Loucy (cell line): ENCODE data around the gene NR1I3.

Source experiments
- H2AFZ ChIP-seq: fragments of 200-600 bp; sonication (generic); 2 replicates; pipeline ENCODE4 v1.6.0; 2016; ENCODE audit warnings: antibody characterized with exemption, mild to moderate bottlenecking, low read length, moderate library complexity
- H3F3A ChIP-seq: fragments of 200-600 bp; 2 replicates; pipeline ENCODE4 v1.6.0; 2016; ENCODE audit warnings: antibody characterized with exemption, low read depth, mild to moderate bottlenecking
- H3K27me3 ChIP-seq: fragments of 200-600 bp; sonication (generic); 2 replicates; pipeline ENCODE4 v1.6.1; 2014; ENCODE audit warnings: low read length, mild to moderate bottlenecking; ENCODE audit not compliant: insufficient read depth, poor library complexity, severe bottlenecking
- H3K36me3 ChIP-seq: fragments of 200-600 bp; sonication (generic); 2 replicates; pipeline ENCODE4 v1.6.1; 2016; ENCODE audit warnings: low read length; ENCODE audit not compliant: insufficient read depth
- H3K4me1 ChIP-seq: fragments of 200-600 bp; sonication (generic); 2 replicates; pipeline ENCODE4 v1.5.1; 2014; ENCODE audit warnings: low read length, mild to moderate bottlenecking; ENCODE audit not compliant: insufficient read depth, poor library complexity, severe bottlenecking
- H3K4me2 ChIP-seq: fragments of 200-600 bp; sonication (generic); 2 replicates; pipeline ENCODE4 v1.6.0; 2014; ENCODE audit warnings: antibody characterized with exemption, low read length, low read depth, mild to moderate bottlenecking; ENCODE audit not compliant: poor library complexity, severe bottlenecking
- H3K4me3 ChIP-seq: fragments of 200-600 bp; sonication (generic); 2 replicates; pipeline ENCODE4 v1.5.1; 2014; ENCODE audit warnings: low read length, mild to moderate bottlenecking, mixed read lengths; ENCODE audit not compliant: poor library complexity, severe bottlenecking
- H3K79me2 ChIP-seq: fragments of 200-600 bp; sonication (generic); 2 replicates; pipeline ENCODE4 v1.6.1; 2014; ENCODE audit warnings: low read length; ENCODE audit not compliant: insufficient read depth
- H3K9ac ChIP-seq: fragments of 200-600 bp; sonication (generic); 2 replicates; pipeline ENCODE4 v1.6.0; 2014; ENCODE audit warnings: mild to moderate bottlenecking, low read depth, low read length, moderate library complexity; ENCODE audit not compliant: poor library complexity, severe bottlenecking
- H3K9me2 ChIP-seq: fragments of 200-600 bp; sonication (generic); replicated peaks from 2 replicates; pipeline ENCODE4 v1.6.1; 2016; ENCODE audit warnings: low read depth, low read length, mixed read lengths
- H3K9me3 ChIP-seq: fragments of 200-600 bp; sonication (generic); 2 replicates; pipeline ENCODE4 v1.6.1; 2014; ENCODE audit warnings: mild to moderate bottlenecking, antibody characterized with exemption, low read length, low read depth; ENCODE audit not compliant: insufficient read depth
- H4K20me1 ChIP-seq: fragments of 200-600 bp; sonication (generic); 2 replicates; pipeline ENCODE4 v1.6.0; 2014; ENCODE audit warnings: antibody characterized with exemption, low read length, mild to moderate bottlenecking; ENCODE audit not compliant: insufficient read depth, poor library complexity, severe bottlenecking
- EZH2phosphoT487 ChIP-seq: fragments of 200-600 bp; IDR thresholded peaks from 2 replicates; pipeline ENCODE4 v1.6.1; 2018; ENCODE audit warnings: antibody characterized with exemption, mild to moderate bottlenecking, moderate library complexity, borderline replicate concordance
- TF ChIP-seq, protein P1 (sequence below): fragments of 200-600 bp; sonication (generic); conservative IDR thresholded peaks from 2 replicates; pipeline ENCODE4 v1.5.1; 2014; ENCODE audit warnings: mild to moderate bottlenecking, antibody characterized with exemption, low read length

NR1I3 gene

DNA sequence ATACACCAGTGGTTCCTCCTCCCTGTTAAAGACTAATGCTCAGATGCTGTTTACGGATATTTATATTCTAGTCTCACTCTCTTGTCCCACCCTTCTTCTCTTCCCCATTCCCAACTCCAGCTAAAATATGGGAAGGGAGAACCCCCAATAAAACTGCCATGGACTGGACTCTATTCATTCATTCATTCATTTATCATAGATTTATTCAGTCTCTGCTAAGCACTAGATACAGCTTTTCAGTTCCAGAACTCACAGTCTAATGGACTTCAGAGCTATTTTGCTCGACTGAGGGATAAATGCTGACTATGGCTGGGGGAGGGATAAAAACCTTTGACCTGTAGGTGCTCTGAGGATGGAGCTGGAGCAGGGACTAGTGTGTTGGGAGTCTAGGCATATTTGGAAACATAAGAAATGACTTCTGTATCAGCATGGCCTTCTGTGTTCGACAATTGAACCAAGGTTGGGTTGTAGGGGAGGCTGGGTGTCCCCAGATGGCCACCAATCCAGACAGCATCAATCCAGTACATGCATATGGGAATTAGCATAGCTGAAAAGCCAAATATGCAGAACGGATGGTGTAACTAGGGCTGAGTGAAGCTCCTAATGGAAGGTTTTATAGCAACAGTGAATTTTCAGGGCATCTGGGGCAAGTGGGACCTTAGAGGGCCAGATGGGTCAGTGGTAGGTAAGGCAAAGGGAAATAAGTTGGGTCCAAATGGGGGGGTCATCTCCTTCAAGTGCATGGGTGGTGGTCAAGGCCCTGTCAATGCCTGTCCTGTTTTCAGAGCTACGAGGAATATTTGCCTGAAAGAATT lies 18.7 kb downstream of the NR1I3 start:
- no peak for TF ChIP-seq EZH2phosphoT487
- no peaks in the 10 kb centered on the region for H3K27me3 ChIP-seq
- H3K4me3 ChIP-seq: no peak overlapping the region
- H3K9me3 ChIP-seq: no peaks in the 10 kb centered on the region
- peaks cover 3% of the 10 kb centered on the region; the same call in 1 of the 2 replicates for H3F3A ChIP-seq
- H3K79me2 ChIP-seq: no peaks in the 10 kb centered on the region
- H4K20me1 ChIP-seq: no peaks in the 10 kb centered on the region
- no peak overlapping the region for H3K9ac ChIP-seq
- H3K36me3 ChIP-seq: peaks cover 3% of the 10 kb centered on the region; the same call in 1 of the 2 replicates
- no peak overlapping the region for H2AFZ ChIP-seq
- peaks cover 24% of the 10 kb centered on the region for H3K4me1 ChIP-seq
- H3K4me2 ChIP-seq: no peak overlapping the region
- H3K9me2 ChIP-seq: no peaks in the 10 kb centered on the region

GRCh38 chr1:161218301-161219077 lies 19.5 kb downstream of the NR1I3 start:
- Histone ChIP-seq H3K4me3 (no peak overlapping the region), H3K4me1 (peaks cover 24% of the 10 kb centered on the region), H3K79me2 (no peaks in the 10 kb centered on the region), H3K36me3 (peaks cover 11% of the 10 kb centered on the region; the same call in 1 of the 2 replicates), H3K4me2 (peak overlapping the region; percentile 45), H3K27me3 (no peaks in the 10 kb centered on the region), H4K20me1 (no peaks in the 10 kb centered on the region), H2AFZ (no peak overlapping the region), H3K9ac (no peak overlapping the region), H3K9me2 (no peaks in the 10 kb centered on the region), H3K9me3 (no peaks in the 10 kb centered on the region), H3F3A (peaks cover 3% of the 10 kb centered on the region; the same call in 1 of the 2 replicates)
- TF ChIP-seq, protein P1, sequence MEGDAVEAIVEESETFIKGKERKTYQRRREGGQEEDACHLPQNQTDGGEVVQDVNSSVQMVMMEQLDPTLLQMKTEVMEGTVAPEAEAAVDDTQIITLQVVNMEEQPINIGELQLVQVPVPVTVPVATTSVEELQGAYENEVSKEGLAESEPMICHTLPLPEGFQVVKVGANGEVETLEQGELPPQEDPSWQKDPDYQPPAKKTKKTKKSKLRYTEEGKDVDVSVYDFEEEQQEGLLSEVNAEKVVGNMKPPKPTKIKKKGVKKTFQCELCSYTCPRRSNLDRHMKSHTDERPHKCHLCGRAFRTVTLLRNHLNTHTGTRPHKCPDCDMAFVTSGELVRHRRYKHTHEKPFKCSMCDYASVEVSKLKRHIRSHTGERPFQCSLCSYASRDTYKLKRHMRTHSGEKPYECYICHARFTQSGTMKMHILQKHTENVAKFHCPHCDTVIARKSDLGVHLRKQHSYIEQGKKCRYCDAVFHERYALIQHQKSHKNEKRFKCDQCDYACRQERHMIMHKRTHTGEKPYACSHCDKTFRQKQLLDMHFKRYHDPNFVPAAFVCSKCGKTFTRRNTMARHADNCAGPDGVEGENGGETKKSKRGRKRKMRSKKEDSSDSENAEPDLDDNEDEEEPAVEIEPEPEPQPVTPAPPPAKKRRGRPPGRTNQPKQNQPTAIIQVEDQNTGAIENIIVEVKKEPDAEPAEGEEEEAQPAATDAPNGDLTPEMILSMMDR: no peak
- TF ChIP-seq EZH2phosphoT487: no peak

DNA sequence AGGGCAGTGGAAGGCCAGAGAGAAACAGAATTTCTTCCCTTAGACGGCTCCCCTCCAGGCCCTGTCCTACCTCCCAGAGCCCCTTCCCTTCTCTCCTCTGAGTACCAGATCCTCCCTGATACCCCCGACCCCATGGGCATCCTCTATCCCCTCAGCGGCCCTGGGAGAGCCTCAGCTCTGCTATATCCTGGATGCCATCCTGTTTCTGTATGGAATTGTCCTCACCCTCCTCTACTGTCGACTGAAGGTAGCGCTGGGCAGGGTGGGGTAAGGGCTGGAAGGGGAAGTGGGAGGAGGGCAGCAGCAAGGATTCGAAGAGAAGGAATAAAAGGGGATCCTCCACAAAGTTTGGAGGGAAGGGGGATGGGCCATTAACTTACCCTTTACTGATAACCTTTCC lies 20.2 kb downstream of the NR1I3 start:
- H3K79me2 ChIP-seq: no peaks in the 10 kb centered on the region
- no peak overlapping the region for H3K4me3 ChIP-seq
- H3K9me2 ChIP-seq: no peaks in the 10 kb centered on the region
- H3K9ac ChIP-seq: no peak overlapping the region
- H3K4me2 ChIP-seq: peak overlapping the region; percentile 45
- peaks cover 3% of the 10 kb centered on the region; the same call in 1 of the 2 replicates for H3F3A ChIP-seq
- no peaks in the 10 kb centered on the region for H4K20me1 ChIP-seq
- H2AFZ ChIP-seq: no peak overlapping the region
- no peaks in the 10 kb centered on the region for H3K9me3 ChIP-seq
- TF ChIP-seq, protein P1: no peak
- no peak for TF ChIP-seq EZH2phosphoT487
- H3K4me1 ChIP-seq: peaks cover 24% of the 10 kb centered on the region
- H3K27me3 ChIP-seq: no peaks in the 10 kb centered on the region
- H3K36me3 ChIP-seq: peaks cover 17% of the 10 kb centered on the region; the same call in 1 of the 2 replicates
